Measurements from ENCODE around the gene RALGPS1. TPM values are rescaled to one million over a fixed set of nuclear protein-coding genes. Genes with fewer than 3 reads are reported as not detected.

RALGPS1 gene
- total RNA-seq, 2 experiments from 2014 or later = 14.1 to 14.4 TPM

DNA sequence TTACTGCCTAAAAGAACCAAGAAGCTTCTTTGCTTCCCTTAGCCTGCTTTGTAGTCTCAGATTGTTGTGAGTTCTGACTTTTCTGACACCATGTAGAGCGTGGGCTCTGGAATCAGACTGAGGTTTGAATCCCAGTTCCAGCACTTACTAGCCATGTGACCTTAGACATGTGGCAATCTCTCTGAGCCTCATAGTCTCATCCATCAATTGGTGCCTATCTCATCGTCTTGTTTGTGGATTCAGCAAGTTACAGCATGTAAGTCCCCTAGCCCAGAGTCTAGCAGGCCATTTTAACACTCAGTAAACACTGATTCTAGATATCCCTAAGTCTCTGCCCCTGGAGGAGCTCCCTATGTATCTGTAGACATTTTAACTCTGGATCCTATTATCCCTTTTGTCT, 113.1 kb downstream of the RALGPS1 start:
- H3K4me2 ChIP-seq (ENCODE audit: low read length) = no peak overlapping the region
- H3K9me3 ChIP-seq (ENCODE audit: low read length) = no peaks in the 10 kb centered on the region
- no peak overlapping the region for H2AFZ ChIP-seq (ENCODE audit: low read length)
- H3K36me3 ChIP-seq (ENCODE audit: insufficient read depth, low read length) = no peaks in the 10 kb centered on the region
- no peaks in the 10 kb centered on the region for H3K9me2 ChIP-seq (ENCODE audit: insufficient read depth, low read length)
- DNase-seq (ENCODE audit: low spot score) = no peak
- no peaks in the 10 kb centered on the region for H4K20me1 ChIP-seq (ENCODE audit: insufficient read depth, low read length)
- no peak overlapping the region for H3K27ac ChIP-seq (ENCODE audit: low read depth, low read length, poor library complexity, severe bottlenecking)
- TF ChIP-seq CTCF (conservative IDR thresholded peaks at IDR 0.05; ENCODE audit: low read length) = no peak
- no peak for TF ChIP-seq EZH2phosphoT487 (IDR thresholded peaks at IDR 0.05; ENCODE audit: borderline replicate concordance, low read depth, low read length)
- CTCF ChIA-PET (ENCODE audit: unreplicated experiment) = no interaction called here
- no peaks in the 10 kb centered on the region for H3K79me2 ChIP-seq (ENCODE audit: insufficient read depth, low read depth, low read length)
- no peaks in the 10 kb centered on the region for H3K4me1 ChIP-seq (ENCODE audit: insufficient read depth, low read length, poor library complexity, severe bottlenecking)
- no TSS peak for BruUV-seq (replicated peaks)
- POLR2A ChIA-PET = interaction anchor here (1.3 kb wide), 1 partner anchor 9 kb away, joined by 4 read pairs; no protein-coding TSS in a partner anchor
- H3K4me3 ChIP-seq (ENCODE audit: low read depth, low read length, poor library complexity, severe bottlenecking) = no peak overlapping the region
- intact Hi-C loops (cut with micrococcal nuclease; ENCODE audit: unreplicated experiment) = no loop called here

DNA sequence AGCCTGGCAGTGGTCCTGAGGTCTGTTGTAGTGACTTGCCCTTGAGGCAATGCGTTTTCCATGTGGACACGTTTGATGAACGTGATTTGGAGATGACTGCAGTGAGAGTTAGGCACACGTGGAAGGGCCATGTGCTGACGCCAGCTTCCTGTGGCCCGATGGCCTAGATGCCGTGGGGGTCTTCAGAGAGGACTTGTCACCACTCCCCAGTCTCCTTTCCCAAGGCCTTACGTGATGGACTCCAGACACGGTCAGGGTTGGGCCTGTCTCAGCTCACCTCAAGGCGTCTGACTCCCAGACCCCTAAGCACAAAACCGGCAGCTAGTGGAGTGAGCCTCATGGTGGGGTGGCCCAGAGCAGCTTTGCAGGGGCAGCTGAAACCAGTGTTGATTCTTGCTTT, 115.0 kb downstream of the RALGPS1 start:
- H3K79me2 ChIP-seq (ENCODE audit: insufficient read depth, low read depth, low read length) = no peaks in the 10 kb centered on the region
- no peak overlapping the region for H3K27ac ChIP-seq (ENCODE audit: low read depth, low read length, poor library complexity, severe bottlenecking)
- DNase-seq (ENCODE audit: low spot score) = no peak
- POLR2A ChIA-PET = no interaction called here
- no peak overlapping the region for H3K4me2 ChIP-seq (ENCODE audit: low read length)
- no peaks in the 10 kb centered on the region for H3K36me3 ChIP-seq (ENCODE audit: insufficient read depth, low read length)
- H3K9me2 ChIP-seq (ENCODE audit: insufficient read depth, low read length) = no peaks in the 10 kb centered on the region
- TF ChIP-seq CTCF (conservative IDR thresholded peaks at IDR 0.05; ENCODE audit: low read length) (no peak), EZH2phosphoT487 (IDR thresholded peaks at IDR 0.05; ENCODE audit: borderline replicate concordance, low read depth, low read length) (no peak)
- H3K9me3 ChIP-seq (ENCODE audit: low read length) = no peaks in the 10 kb centered on the region
- no peaks in the 10 kb centered on the region for H4K20me1 ChIP-seq (ENCODE audit: insufficient read depth, low read length)
- H3K4me3 ChIP-seq (ENCODE audit: low read depth, low read length, poor library complexity, severe bottlenecking) = no peak overlapping the region
- CTCF ChIA-PET (ENCODE audit: unreplicated experiment) = no interaction called here
- H2AFZ ChIP-seq (ENCODE audit: low read length) = no peak overlapping the region
- H3K4me1 ChIP-seq (ENCODE audit: insufficient read depth, low read length, poor library complexity, severe bottlenecking) = no peaks in the 10 kb centered on the region
- intact Hi-C loops (cut with micrococcal nuclease; ENCODE audit: unreplicated experiment) = no loop called here
- no TSS peak for BruUV-seq (replicated peaks)

GRCh38 chr9:127030814-127031740, 116.5 kb downstream of the RALGPS1 start:
- Histone ChIP-seq H3K36me3 (ENCODE audit: insufficient read depth, low read length) (no peaks in the 10 kb centered on the region), H3K27ac (ENCODE audit: low read depth, low read length, poor library complexity, severe bottlenecking) (no peak overlapping the region), H3K9me3 (ENCODE audit: low read length) (no peaks in the 10 kb centered on the region), H3K9me2 (ENCODE audit: insufficient read depth, low read length) (no peaks in the 10 kb centered on the region), H2AFZ (ENCODE audit: low read length) (no peak overlapping the region), H3K4me3 (ENCODE audit: low read depth, low read length, poor library complexity, severe bottlenecking) (no peak overlapping the region), H3K4me2 (ENCODE audit: low read length) (no peak overlapping the region), H3K4me1 (ENCODE audit: insufficient read depth, low read length, poor library complexity, severe bottlenecking) (no peaks in the 10 kb centered on the region), H3K79me2 (ENCODE audit: insufficient read depth, low read depth, low read length) (no peaks in the 10 kb centered on the region), H4K20me1 (ENCODE audit: insufficient read depth, low read length) (no peaks in the 10 kb centered on the region)
- POLR2A ChIA-PET = no interaction called here
- intact Hi-C loops (cut with micrococcal nuclease; ENCODE audit: unreplicated experiment) = no loop called here
- BruUV-seq (replicated peaks) = no TSS peak
- CTCF ChIA-PET (ENCODE audit: unreplicated experiment) = no interaction called here
- no peak for DNase-seq (ENCODE audit: low spot score)
- TF ChIP-seq CTCF (conservative IDR thresholded peaks at IDR 0.05; ENCODE audit: low read length) (no peak), EZH2phosphoT487 (IDR thresholded peaks at IDR 0.05; ENCODE audit: borderline replicate concordance, low read depth, low read length) (no peak)

Measured in OCI-LY7 (cell line).